ENCODE measurements around the gene APH1A.
"Not testable (repeated sequence)": the region's sequence is repeated elsewhere in the genome, so short reads cannot be mapped to it uniquely, and the experiment has no call there.

GRCh38 chr1:150232921-150233320 is 35.9 kb downstream of the APH1A start:
- TF ChIP-seq CTCF (IDR thresholded peaks at IDR 0.05; ENCODE audit: low read length); EZH2 (IDR thresholded peaks at IDR 0.05; ENCODE audit: borderline replicate concordance, low read length): not testable (repeated sequence)

All from OCI-LY1 (cell line).